ENCODE data around the gene CFLAR. TPM values are rescaled to one million over a fixed set of nuclear protein-coding genes. Genes with fewer than 3 reads are reported as not detected.

CFLAR gene
- total and polyA plus RNA-seq, 2 of the 4 experiments (the other 2 are of a cell fraction) = 29.2 to 59.9 TPM

GRCh38 chr2:201208563-201209252 lies 92.7 kb downstream of the CFLAR start:
- Histone ChIP-seq H3K27me3 (ENCODE audit: control insufficient read depth, insufficient read depth, low read length) (peaks cover 3% of the 10 kb centered on the region), H3K4me1 (ENCODE audit: control insufficient read depth, insufficient read depth, low read length) (no peaks in the 10 kb centered on the region), H3K14ac (replicated peaks; ENCODE audit: low read depth, low read length) (no peak overlapping the region), H4K91ac (ENCODE audit: insufficient read depth, low read depth, low read length) (no peak overlapping the region), H2BK20ac (ENCODE audit: low read depth, low read length) (no peak overlapping the region), H2BK5ac (ENCODE audit: low read depth, low read length, poor library complexity, severe bottlenecking) (no peak overlapping the region), H3K9ac (ENCODE audit: low read depth, low read length) (no peak overlapping the region), H2AK5ac (ENCODE audit: low read depth, low read length) (no peak overlapping the region), H3K18ac (ENCODE audit: low read depth, low read length) (no peak overlapping the region), H2AK9ac (replicated peaks; ENCODE audit: low read depth, low read length, poor library complexity) (no peak overlapping the region), H4K5ac (ENCODE audit: low read depth, low read length) (no peak overlapping the region), H3K79me1 (ENCODE audit: low read depth in 1 of 2, low read length in 2 of 2) (no peaks in the 10 kb centered on the region), H3K36me3 (ENCODE audit: control insufficient read depth, insufficient read depth, low read length) (no peaks in the 10 kb centered on the region), H3K4ac (ENCODE audit: low read depth, low read length) (no peak overlapping the region), H4K20me1 (ENCODE audit: insufficient read depth, low read length) (no peaks in the 10 kb centered on the region), H4K8ac (ENCODE audit: low read depth in 2 of 2, low read length in 2 of 2) (no peak overlapping the region), H2AFZ (replicated peaks; ENCODE audit: low read length, poor library complexity) (no peak overlapping the region), H2BK120ac (ENCODE audit: low read depth, low read length) (no peak overlapping the region), H3K27ac (ENCODE audit: insufficient read depth, low read length) (no peak overlapping the region), H3K9me3 (ENCODE audit: control insufficient read depth, insufficient read depth, low read length) (no peaks in the 10 kb centered on the region), H3K56ac (ENCODE audit: extremely low read depth, insufficient read depth, low read length) (no peak overlapping the region), H3K23ac (ENCODE audit: low read depth, low read length) (no peak overlapping the region; the same call in 1 of the 2 replicates), H3K4me2 (ENCODE audit: low read depth, low read length) (no peak overlapping the region), H3K9me1 (ENCODE audit: insufficient read depth, low read length) (no peaks in the 10 kb centered on the region), H2BK15ac (ENCODE audit: low read depth, low read length) (no peak overlapping the region), H3K4me3 (ENCODE audit: insufficient read depth, low read depth, low read length) (no peak overlapping the region)
- dilution Hi-C loops (cut with HindIII; ENCODE audit: low sequenced_read_pairs, unreplicated experiment) (no loop called here), intact Hi-C loops (cut with micrococcal nuclease) (no loop called here), in situ Hi-C loops (cut with MboI; ENCODE audit: low sequenced_read_pairs) (no loop called here)
- BruUV-seq (replicated peaks) = no TSS peak
- no peak for ATAC-seq (ENCODE audit: low read depth)
- no peak for DNase-seq
- no CpG with 5 or more reads among the region's 12 CpGs for WGBS, 2 experiments (ENCODE audit: extremely low coverage in 2 of 2, insufficient read length in 1 of 2)
- ChIA-PET CTCF (no interaction called here), POLR2A (ENCODE audit: unreplicated experiment) (no interaction called here)
- TF ChIP-seq NFE2L2 (IDR thresholded peaks at IDR 0.05; ENCODE audit: low read depth, low read length) = no peak
- no peak for TF ChIP-seq BHLHE40 (IDR thresholded peaks at IDR 0.05; ENCODE audit: low read depth, low read length)
- TF ChIP-seq CEBPB (IDR thresholded peaks at IDR 0.05; ENCODE audit: low read depth, low read length) = no peak
- no peak for TF ChIP-seq SMC3 (IDR thresholded peaks at IDR 0.05; ENCODE audit: low read depth, low read length)
- TF ChIP-seq RAD21 (IDR thresholded peaks at IDR 0.05; ENCODE audit: low read length) = no peak
- no peak for TF ChIP-seq FOS (IDR thresholded peaks at IDR 0.05; ENCODE audit: low read depth, low read length)
- no peak for TF ChIP-seq POLR2A (IDR thresholded peaks at IDR 0.05; ENCODE audit: low read depth, low read length)
- no peak for TF ChIP-seq MXI1 (IDR thresholded peaks at IDR 0.05; ENCODE audit: borderline replicate concordance, low read depth, low read length)
- no peak for TF ChIP-seq CHD1 (IDR thresholded peaks at IDR 0.05; ENCODE audit: low read depth, low read length)
- TF ChIP-seq USF2 (IDR thresholded peaks at IDR 0.05; ENCODE audit: low read depth, low read length) = no peak
- TF ChIP-seq MAFK (IDR thresholded peaks at IDR 0.05; ENCODE audit: low read depth, low read length) = no peak
- no peak for TF ChIP-seq ELK1 (IDR thresholded peaks at IDR 0.05; ENCODE audit: borderline replicate concordance, low read depth, low read length)
- no peak for TF ChIP-seq MAZ (IDR thresholded peaks at IDR 0.05; ENCODE audit: borderline replicate concordance, low read depth, low read length)
- no peak for TF ChIP-seq RFX5 (IDR thresholded peaks at IDR 0.05; ENCODE audit: low read depth, low read length)
- no peak for TF ChIP-seq RCOR1 (IDR thresholded peaks at IDR 0.05; ENCODE audit: insufficient replicate concordance, low read length)
- TF ChIP-seq CTCF (conservative IDR thresholded peaks at IDR 0.05; ENCODE audit: low read depth, low read length) = no peak

Data from IMR-90 (cell line).